IMR-90 (cell line): ENCODE data around the gene PIK3CG. TPM values are rescaled to one million over a fixed set of nuclear protein-coding genes. Genes with fewer than 3 reads are reported as not detected.

Source experiments
- ATAC-seq: fragments of 200-7000 bp; cut with Tn5 transposase; 2 replicates; pipeline ENCODE4 v1.9.1; 2020; ENCODE audit warnings: low read depth, mild to moderate bottlenecking, moderate library complexity
- BruUV-seq: library from RNA; stranded (reverse); fragments of 400-500 nt; replicated peaks from 2 replicates; lab custom pipeline; 2021; lab: Mats Ljungman, UMichigan
- CTCF ChIA-PET: fragments of 300-600 bp; formaldehyde crosslinking; extraction: SDS; loops from one replicate; lab custom pipeline; 2021; ENCODE audit warnings: antibody characterized with exemption; lab: Yijun Ruan, JAX
- POLR2A ChIA-PET: fragments of 300-600 bp; sonication (Branson Sonifier 250); formaldehyde crosslinking; loops from one replicate; lab custom pipeline; 2022; ENCODE audit warnings: antibody characterized with exemption; ENCODE audit not compliant: unreplicated experiment; lab: Charles Lee
- DNase-seq: peaks from one replicate; pipeline ENCODE4 v3.0.0; 2013
- H2AFZ ChIP-seq: replicated peaks from 2 replicates; pipeline ENCODE3; 2013; ENCODE audit warnings: low read length, mild to moderate bottlenecking; ENCODE audit not compliant: poor library complexity
- H2AK5ac ChIP-seq: 2 replicates; pipeline ENCODE4 v1.6.1; 2013; ENCODE audit warnings: low read depth, low read length, inconsistent platforms
- H2AK9ac ChIP-seq: replicated peaks from 2 replicates; pipeline ENCODE3; 2013; ENCODE audit warnings: mild to moderate bottlenecking, low read depth, low read length, moderate library complexity; ENCODE audit not compliant: poor library complexity
- H2BK120ac ChIP-seq: 2 replicates; pipeline ENCODE4 v1.6.1; 2013; ENCODE audit warnings: low read depth, low read length, inconsistent platforms
- H2BK15ac ChIP-seq: 3 replicates; pipeline ENCODE4 v1.6.1; 2013; ENCODE audit warnings: low read depth, low read length, inconsistent platforms
- H2BK20ac ChIP-seq: 2 replicates; pipeline ENCODE4 v1.6.1; 2013; ENCODE audit warnings: low read depth, mild to moderate bottlenecking, inconsistent platforms, low read length, moderate library complexity
- H2BK5ac ChIP-seq: 2 replicates; pipeline ENCODE4 v1.6.1; 2013; ENCODE audit warnings: mild to moderate bottlenecking, low read depth, low read length, inconsistent platforms; ENCODE audit not compliant: poor library complexity, severe bottlenecking
- H3K14ac ChIP-seq: replicated peaks from 2 replicates; pipeline ENCODE4 v1.6.1; 2013; ENCODE audit warnings: low read depth, low read length, inconsistent platforms
- H3K18ac ChIP-seq: 2 replicates; pipeline ENCODE4 v1.6.1; 2013; ENCODE audit warnings: low read depth, low read length, control low read depth
- H3K23ac ChIP-seq: 2 replicates; pipeline ENCODE4 v1.6.1; 2013; ENCODE audit warnings: low read depth, low read length, inconsistent platforms
- H3K27ac ChIP-seq: 2 replicates; pipeline ENCODE4 v1.5.1; 2013; ENCODE audit warnings: mild to moderate bottlenecking, control low read depth, low read length; ENCODE audit not compliant: insufficient read depth
- H3K27me3 ChIP-seq: 2 replicates; pipeline ENCODE4 v1.6.1; 2013; ENCODE audit warnings: low read length; ENCODE audit not compliant: control insufficient read depth, insufficient read depth
- H3K36me3 ChIP-seq: 2 replicates; pipeline ENCODE4 v1.6.1; 2013; ENCODE audit warnings: low read length, mixed read lengths; ENCODE audit not compliant: control insufficient read depth, insufficient read depth
- H3K4ac ChIP-seq: 2 replicates; pipeline ENCODE4 v1.6.1; 2013; ENCODE audit warnings: low read depth, low read length, inconsistent platforms
- H3K4me1 ChIP-seq: 2 replicates; pipeline ENCODE4 v1.6.1; 2013; ENCODE audit warnings: low read length, mixed read lengths; ENCODE audit not compliant: control insufficient read depth, insufficient read depth
- H3K4me2 ChIP-seq: 2 replicates; pipeline ENCODE4 v1.6.1; 2013; ENCODE audit warnings: low read depth, mild to moderate bottlenecking, control low read depth, low read length, moderate library complexity
- H3K4me3 ChIP-seq: 2 replicates; pipeline ENCODE4 v1.5.1; 2013; ENCODE audit warnings: low read depth, mild to moderate bottlenecking, control low read depth, low read length, moderate library complexity; ENCODE audit not compliant: insufficient read depth
- H3K56ac ChIP-seq: 2 replicates; pipeline ENCODE4 v1.6.1; 2013; ENCODE audit warnings: low read length, inconsistent platforms; ENCODE audit not compliant: insufficient read depth; ENCODE audit errors: extremely low read depth
- H3K79me1 ChIP-seq, 2 experiments: 2 replicates each; pipeline ENCODE4 v1.6.1; 2013; ENCODE audit warnings: low read length in 2 of 2, inconsistent platforms in 1 of 2, low read depth in 1 of 2
- H3K9ac ChIP-seq: 2 replicates; pipeline ENCODE4 v1.6.1; 2013; ENCODE audit warnings: low read depth, low read length, control low read depth
- H3K9me1 ChIP-seq: 2 replicates; pipeline ENCODE4 v1.6.1; 2013; ENCODE audit warnings: low read length, inconsistent platforms; ENCODE audit not compliant: insufficient read depth
- H3K9me3 ChIP-seq: 2 replicates; pipeline ENCODE4 v1.6.1; 2013; ENCODE audit warnings: low read length; ENCODE audit not compliant: control insufficient read depth, insufficient read depth
- H4K20me1 ChIP-seq: 2 replicates; pipeline ENCODE4 v1.6.1; 2013; ENCODE audit warnings: low read length, inconsistent platforms; ENCODE audit not compliant: insufficient read depth
- H4K5ac ChIP-seq: 2 replicates; pipeline ENCODE4 v1.6.1; 2013; ENCODE audit warnings: mild to moderate bottlenecking, low read depth, low read length, control low read depth
- H4K8ac ChIP-seq, 2 experiments: 2 replicates each; pipeline ENCODE4 v1.6.1; 2013; ENCODE audit warnings: low read depth in 2 of 2, low read length in 2 of 2, control low read depth in 1 of 2, inconsistent platforms in 1 of 2
- H4K91ac ChIP-seq: 2 replicates; pipeline ENCODE4 v1.6.1; 2013; ENCODE audit warnings: low read depth, low read length, inconsistent platforms; ENCODE audit not compliant: insufficient read depth
- CEBPB ChIP-seq: IDR thresholded peaks from 2 replicates; pipeline ENCODE4 v1.6.1; 2012; ENCODE audit warnings: low read depth, low read length, improper control_type of control experiment
- CHD1 ChIP-seq: IDR thresholded peaks from 2 replicates; pipeline ENCODE4 v1.6.1; 2012; ENCODE audit warnings: low read depth, low read length, improper control_type of control experiment
- ELK1 ChIP-seq: fragments of 150-350 bp; IDR thresholded peaks from 2 replicates; pipeline ENCODE4 v1.6.1; 2016; ENCODE audit warnings: low read depth, mild to moderate bottlenecking, low read length, moderate library complexity, borderline replicate concordance
- FOS ChIP-seq: fragments of 150-350 bp; IDR thresholded peaks from 2 replicates; pipeline ENCODE4 v1.6.1; 2016; ENCODE audit warnings: low read depth, low read length
- MXI1 ChIP-seq: IDR thresholded peaks from 2 replicates; pipeline ENCODE4 v1.6.1; 2012; ENCODE audit warnings: low read depth, mild to moderate bottlenecking, low read length, moderate library complexity, borderline replicate concordance
- POLR2A ChIP-seq: IDR thresholded peaks from 2 replicates; pipeline ENCODE4 v1.6.1; 2012; ENCODE audit warnings: mild to moderate bottlenecking, low read depth, low read length
- RCOR1 ChIP-seq: IDR thresholded peaks from 2 replicates; pipeline ENCODE4 v1.6.1; 2012; ENCODE audit warnings: mild to moderate bottlenecking, low read length, improper control_type of control experiment; ENCODE audit not compliant: insufficient replicate concordance
- WGBS, 2 experiments: methylation state at CpG; one replicate each; pipeline versions ENCODE4 v1.1.5 to v1.1.7; 2013; ENCODE audit warnings: missing lambda C conversion rate in 2 of 2; ENCODE audit not compliant: insufficient read length in 1 of 2; ENCODE audit errors: extremely low coverage in 2 of 2; 5-methylcytosine and 5-hydroxymethylcytosine counted together
- dilution Hi-C: fragments of 300-500 bp; cut with HindIII; formaldehyde crosslinking; loops from one replicate; pipeline ENCODE4 v1.14.3; 2018; ENCODE audit warnings: low sequenced_read_pairs; ENCODE audit not compliant: unreplicated experiment
- in situ Hi-C: fragments of 300-500 bp; cut with MboI; formaldehyde crosslinking; loops from 3 replicates; pipeline ENCODE4 v1.14.3; 2019; ENCODE audit warnings: low sequenced_read_pairs, inconsistent platforms, mixed read lengths
- intact Hi-C: fragments of 100-400 bp; cut with micrococcal nuclease; formaldehyde crosslinking; loops from 2 replicates; pipeline ENCODE4 v1.10.0; 2022
- polyA plus RNA-seq, 3 experiments: library from polyadenylated mRNA; depleted of rRNA; stranded (reverse); fragments of >200 nt; gene quantifications; 2 replicates each; pipeline ENCODE4 v1.2.3, GENCODE V29; 2012; ENCODE audit warnings: low replicate concordance in 1 of 3
- total RNA-seq: library from RNA; depleted of rRNA; stranded (reverse); fragments of >200 nt; gene quantifications from 2 replicates; pipeline ENCODE4 v1.2.3, GENCODE V29; 2012

PIK3CG gene
- total and polyA plus RNA-seq, 2 of the 4 experiments (the other 2 are of a cell fraction) = under 0.01 TPM; not detected in 1

- no CpG with 5 or more reads among the region's 1 CpG for WGBS, 2 experiments
- BruUV-seq = no TSS peak
- CTCF ChIA-PET = no interaction called here
These were observed 17.0 kb upstream of the PIK3CG start for GRCh38 chr7:106848049-106848448.

More at GRCh38 chr7:106848049-106848448, 17.0 kb upstream of the PIK3CG start:
- H3K27me3 ChIP-seq = no peaks in the 10 kb centered on the region
- dilution Hi-C loops (no loop called here), in situ Hi-C loops (no loop called here), intact Hi-C loops (no loop called here)
- H2BK120ac ChIP-seq = no peak overlapping the region
- no peaks in the 10 kb centered on the region for H3K79me1 ChIP-seq
- H3K9me1 ChIP-seq = no peaks in the 10 kb centered on the region
- H3K9me3 ChIP-seq = no peaks in the 10 kb centered on the region
- no peak overlapping the region for H3K23ac ChIP-seq
- no peak overlapping the region for H3K9ac ChIP-seq
- no peak overlapping the region for H2AK9ac ChIP-seq
- H3K4ac ChIP-seq = no peak overlapping the region
- H3K56ac ChIP-seq = no peak overlapping the region
- peaks cover 5% of the 10 kb centered on the region; the same call in 1 of the 2 replicates for H3K4me1 ChIP-seq
- H3K4me2 ChIP-seq = no peak overlapping the region
- no peak overlapping the region for H2BK15ac ChIP-seq
- no peak overlapping the region for H3K18ac ChIP-seq
- no peak overlapping the region for H3K27ac ChIP-seq
- H2BK5ac ChIP-seq = no peak overlapping the region
- ATAC-seq = no peak
- H2AFZ ChIP-seq = no peak overlapping the region
- H2AK5ac ChIP-seq = no peak overlapping the region
- no peaks in the 10 kb centered on the region for H3K36me3 ChIP-seq
- no peaks in the 10 kb centered on the region for H4K20me1 ChIP-seq
- H4K8ac ChIP-seq = no peak overlapping the region
- no peak overlapping the region for H2BK20ac ChIP-seq
- no peak overlapping the region for H4K5ac ChIP-seq
- POLR2A ChIA-PET = no interaction called here
- no peak overlapping the region for H3K4me3 ChIP-seq
- no peak overlapping the region for H3K14ac ChIP-seq
- TF ChIP-seq POLR2A (no peak), CEBPB (no peak), MXI1 (no peak), CHD1 (no peak), FOS (no peak), ELK1 (no peak), RCOR1 (no peak)
- no peak for DNase-seq
- no peak overlapping the region for H4K91ac ChIP-seq
